Fibroblast of lung (primary cell): ENCODE measurements around the gene SIM1. TPM values are rescaled to one million over a fixed set of nuclear protein-coding genes. Genes with fewer than 3 reads are reported as not detected.

Source experiments
- DNase-seq, 2 donors: peaks; one replicate each; pipeline versions ENCODE4 v3.0.0 to v3.0.0-alpha.2; 2010; ENCODE audit warnings: low read depth in 2 of 2
- H2AFZ ChIP-seq: 2 replicates; pipeline ENCODE4 v1.5.1; 2012; ENCODE audit warnings: low read length, control low read depth, inconsistent platforms
- H3K27ac ChIP-seq: 2 replicates; pipeline ENCODE4 v1.5.1; 2011; ENCODE audit warnings: low read length, control low read depth; ENCODE audit not compliant: insufficient read depth
- H3K27me3 ChIP-seq: 2 replicates; pipeline ENCODE4 v1.5.1; 2011; ENCODE audit warnings: mild to moderate bottlenecking, low read length; ENCODE audit not compliant: control insufficient read depth, insufficient read depth
- H3K36me3 ChIP-seq: 2 replicates; pipeline ENCODE4 v1.5.1; 2011; ENCODE audit warnings: low read length; ENCODE audit not compliant: control insufficient read depth, insufficient read depth
- H3K4me1 ChIP-seq: 2 replicates; pipeline ENCODE4 v1.5.1; 2011; ENCODE audit warnings: low read length; ENCODE audit not compliant: control insufficient read depth, insufficient read depth; ENCODE audit errors: extremely low read depth
- H3K4me2 ChIP-seq: 2 replicates; pipeline ENCODE4 v1.5.1; 2011; ENCODE audit warnings: low read length, control low read depth; ENCODE audit not compliant: insufficient read depth; ENCODE audit errors: extremely low read depth
- H3K4me3 ChIP-seq, 4 experiments: fragments of 200-600 bp in 1 of 4; sonication (generic) in 1 of 4; replicated peaks in 1 of 4; 2 replicates each; pipeline ENCODE4 v1.5.1; 2011 to 2016; ENCODE audit warnings: low read length in 4 of 4, low read depth in 3 of 4, mild to moderate bottlenecking in 3 of 4, control low read depth in 2 of 4, inconsistent platforms in 1 of 4, mixed read lengths in 1 of 4; ENCODE audit not compliant: insufficient read depth in 1 of 4; ENCODE audit errors: control extremely low read depth in 1 of 4
- H3K79me2 ChIP-seq: 2 replicates; pipeline ENCODE4 v1.5.1; 2012; ENCODE audit warnings: mild to moderate bottlenecking, low read length, inconsistent platforms; ENCODE audit not compliant: control insufficient read depth, insufficient read depth
- H3K9ac ChIP-seq: 2 replicates; pipeline ENCODE4 v1.5.1; 2011; ENCODE audit warnings: mild to moderate bottlenecking, low read length, control low read depth; ENCODE audit not compliant: insufficient read depth
- H3K9me3 ChIP-seq: 2 replicates; pipeline ENCODE4 v1.5.1; 2012; ENCODE audit warnings: low read depth, low read length; ENCODE audit not compliant: control insufficient read depth, insufficient read depth
- H4K20me1 ChIP-seq: 2 replicates; pipeline ENCODE4 v1.5.1; 2011; ENCODE audit warnings: low read length; ENCODE audit not compliant: control insufficient read depth, insufficient read depth; ENCODE audit errors: extremely low read depth
- CTCF ChIP-seq, 2 donors: IDR thresholded peaks in 1 of 2; conservative IDR thresholded peaks in 1 of 2; 1 replicate in 1 of 2; 2 replicates in 1 of 2; pipeline ENCODE4 v1.5.1; 2011 to 2012; ENCODE audit warnings: low read length in 2 of 2, control low read depth in 1 of 2, inconsistent platforms in 1 of 2, low read depth in 1 of 2, mild to moderate bottlenecking in 1 of 2
- EZH2 ChIP-seq: IDR thresholded peaks from 2 replicates; pipeline ENCODE4 v1.5.1; 2012; ENCODE audit warnings: low read length, control low read depth, mild to moderate bottlenecking; ENCODE audit errors: missing control alignments
- polyA plus RNA-seq, 2 donors: library from polyadenylated mRNA; depleted of rRNA in 1 of 2; stranded (reverse) in 1 of 2; unstranded in 1 of 2; fragments of >200 nt; gene quantifications; 2 replicates each; pipeline ENCODE4 v1.2.1, GENCODE V29; 2011 to 2012; ENCODE audit warnings: missing spikeins in 1 of 2
- total RNA-seq: library from RNA; depleted of rRNA; stranded (reverse); fragments of >200 nt; gene quantifications from 2 replicates; pipeline ENCODE4 v1.2.1, GENCODE V29; 2014

Gene SIM1
- total and polyA plus RNA-seq, 2 donors (not counting 1 experiment from before 2014, with no cell fraction given), result not detected

GRCh38 chr6:100459592-100460184 is 5.0 kb downstream of the SIM1 start:
- no peaks in the 10 kb centered on the region for H3K36me3 ChIP-seq
- no peak overlapping the region for H3K4me2 ChIP-seq
- no peak overlapping the region for H3K27ac ChIP-seq
- no peak for DNase-seq
- H2AFZ ChIP-seq, result no peak overlapping the region
- no peaks in the 10 kb centered on the region for H3K79me2 ChIP-seq
- no peaks in the 10 kb centered on the region for H3K4me1 ChIP-seq
- H4K20me1 ChIP-seq, result no peaks in the 10 kb centered on the region
- no peak overlapping the region for H3K9ac ChIP-seq
- TF ChIP-seq EZH2 (no peak), CTCF (conservative IDR thresholded peaks at IDR 0.05 in 1 of 2, IDR thresholded peaks at IDR 0.05 in 1 of 2; ENCODE audit: low read depth in 1 of 2, low read length in 2 of 2) (no peak)
- H3K4me3 ChIP-seq, result no peak overlapping the region
- no peaks in the 10 kb centered on the region for H3K9me3 ChIP-seq
- peaks cover 85% of the 10 kb centered on the region for H3K27me3 ChIP-seq

DNA sequence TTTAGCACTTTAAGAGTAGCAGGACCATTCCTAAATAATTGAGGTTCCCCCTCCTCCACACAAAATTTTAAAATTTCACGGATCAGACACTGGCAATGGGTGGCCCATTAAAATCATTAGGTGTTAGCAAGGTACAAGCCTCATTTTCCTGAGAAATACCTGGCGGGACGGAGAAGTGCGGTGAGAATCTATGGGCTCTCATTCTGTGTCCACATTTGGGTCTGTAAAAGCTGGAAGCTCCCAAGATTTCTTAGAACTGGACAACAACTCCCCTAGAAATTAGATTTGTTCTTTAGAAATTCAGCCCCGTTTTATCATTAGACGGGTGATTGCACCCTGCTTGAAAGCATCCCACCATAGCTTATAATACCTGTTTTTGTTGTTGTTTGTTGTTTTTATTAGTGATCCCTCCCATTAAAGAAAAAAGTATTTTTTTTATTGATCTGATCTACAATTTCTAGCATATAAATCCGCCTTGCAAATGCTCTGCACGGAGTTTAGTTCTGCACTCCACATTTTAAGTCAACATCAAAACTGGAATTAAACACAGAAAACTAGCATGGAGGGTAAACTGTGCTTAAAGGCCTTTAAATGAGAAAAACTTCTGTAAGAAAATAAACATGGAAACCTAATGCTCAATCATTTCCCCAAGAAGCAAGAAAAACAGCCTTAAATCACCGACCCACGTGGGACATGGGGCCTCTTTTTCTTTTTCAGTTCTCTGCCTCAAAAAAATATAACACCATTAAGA is 5.7 kb downstream of the SIM1 start:
- H3K4me3 ChIP-seq, result no peak overlapping the region
- H4K20me1 ChIP-seq, result no peaks in the 10 kb centered on the region
- no peak overlapping the region for H3K4me2 ChIP-seq
- no peaks in the 10 kb centered on the region for H3K9me3 ChIP-seq
- H2AFZ ChIP-seq, result no peak overlapping the region
- no peaks in the 10 kb centered on the region for H3K36me3 ChIP-seq
- no peaks in the 10 kb centered on the region for H3K4me1 ChIP-seq
- peaks cover 85% of the 10 kb centered on the region for H3K27me3 ChIP-seq
- no peak overlapping the region for H3K9ac ChIP-seq
- H3K27ac ChIP-seq, result no peak overlapping the region
- no peak for DNase-seq
- TF ChIP-seq CTCF (conservative IDR thresholded peaks at IDR 0.05 in 1 of 2, IDR thresholded peaks at IDR 0.05 in 1 of 2; ENCODE audit: low read depth in 1 of 2, low read length in 2 of 2), result no peak
- no peak for TF ChIP-seq EZH2
- H3K79me2 ChIP-seq, result no peaks in the 10 kb centered on the region

GRCh38 chr6:100457311-100457990 is 7.3 kb downstream of the SIM1 start:
- Histone ChIP-seq H3K27me3 (peaks cover 85% of the 10 kb centered on the region), H3K9me3 (no peaks in the 10 kb centered on the region), H4K20me1 (no peaks in the 10 kb centered on the region), H3K9ac (no peak overlapping the region), H3K4me1 (no peaks in the 10 kb centered on the region), H3K4me3 (no peak overlapping the region), H3K27ac (no peak overlapping the region), H3K79me2 (no peaks in the 10 kb centered on the region), H3K4me2 (no peak overlapping the region), H3K36me3 (no peaks in the 10 kb centered on the region), H2AFZ (no peak overlapping the region)
- DNase-seq, result no peak
- TF ChIP-seq CTCF (conservative IDR thresholded peaks at IDR 0.05 in 1 of 2, IDR thresholded peaks at IDR 0.05 in 1 of 2; ENCODE audit: low read depth in 1 of 2, low read length in 2 of 2) (no peak), EZH2 (no peak)
